HG02678 (cell line): Measurements from ENCODE around the gene CKAP2L.

Experiments used
- ATAC-seq: cut with Tn5 transposase; IDR thresholded peaks from one replicate; pipeline ENCODE4 v1.9.1; 2021; ENCODE audit warnings: mild to moderate bottlenecking, moderate library complexity; ENCODE audit not compliant: unreplicated experiment

The CKAP2L gene

GRCh38 chr2:112762276-112762675 is 2.1 kb downstream of the CKAP2L start:
- ATAC-seq, result no peak

- no peak for ATAC-seq
These were observed 4.3 kb downstream of the CKAP2L start for GRCh38 chr2:112760149-112760548.

GRCh38 chr2:112758711-112759110 is 5.7 kb downstream of the CKAP2L start:
- ATAC-seq, result no peak

- ATAC-seq, result no peak
These were observed 7.1 kb downstream of the CKAP2L start for GRCh38 chr2:112757265-112757664.

- no peak for ATAC-seq
These were observed 8.2 kb downstream of the CKAP2L start for GRCh38 chr2:112756207-112756606.

GRCh38 chr2:112755444-112755843 is 9.0 kb downstream of the CKAP2L start:
- ATAC-seq, result no peak

- ATAC-seq, result no peak
These were observed 9.8 kb downstream of the CKAP2L start for GRCh38 chr2:112754564-112754963.

GRCh38 chr2:112752667-112753066 is 11.7 kb downstream of the CKAP2L start:
- ATAC-seq, result no peak

- no peak for ATAC-seq
These were observed 12.8 kb downstream of the CKAP2L start for GRCh38 chr2:112751451-112752197.

- ATAC-seq, result no peak
These were observed 13.9 kb downstream of the CKAP2L start for GRCh38 chr2:112750560-112750843.

- ATAC-seq, result peak; percentile 81
These were observed 14.5 kb downstream of the CKAP2L start for GRCh38 chr2:112749755-112750559.

- ATAC-seq, result no peak
These were observed 23.9 kb downstream of the CKAP2L start for GRCh38 chr2:112740527-112740926.

GRCh38 chr2:112737542-112738232 is 26.7 kb downstream of the CKAP2L start:
- no peak for ATAC-seq

- ATAC-seq, result no peak
These were observed 30.5 kb downstream of the CKAP2L start for GRCh38 chr2:112733871-112734270.

- no peak for ATAC-seq
These were observed 31.0 kb downstream of the CKAP2L start for GRCh38 chr2:112733456-112733855.

GRCh38 chr2:112731479-112731878 is 32.9 kb downstream of the CKAP2L start:
- ATAC-seq, result no peak

GRCh38 chr2:112730791-112731190 is 33.6 kb downstream of the CKAP2L start:
- ATAC-seq, result no peak

GRCh38 chr2:112730216-112730615 is 34.2 kb downstream of the CKAP2L start:
- ATAC-seq, result no peak

GRCh38 chr2:112728378-112729175 is 35.8 kb downstream of the CKAP2L start:
- no peak for ATAC-seq

- no peak for ATAC-seq
These were observed 36.4 kb downstream of the CKAP2L start for GRCh38 chr2:112728029-112728362.
